ENCODE data around the gene HAAO. TPM values are rescaled to one million over a fixed set of nuclear protein-coding genes. Genes with fewer than 3 reads are reported as not detected.

Gene HAAO
- total RNA-seq, 6 experiments from 2014 or later = 0.30 to 0.58 (median 0.47) TPM; not detected in 2

- H3K9me3 Mint-ChIP-seq = no peaks in the 10 kb centered on the region
- H3K27me3 Mint-ChIP-seq (ENCODE audit: insufficient read depth) = no peaks in the 10 kb centered on the region; the same call in 1 of the 2 replicates
- no peaks in the 10 kb centered on the region for H3K36me3 Mint-ChIP-seq (ENCODE audit: low read depth)
- no peak for DNase-seq
- no peak for TF ChIP-seq CTCF (IDR thresholded peaks at IDR 0.05)
- no peak overlapping the region for H3K27ac Mint-ChIP-seq
- peaks cover 34% of the 10 kb centered on the region for H3K4me1 Mint-ChIP-seq (ENCODE audit: low read depth)
- no peak overlapping the region for H3K4me3 Mint-ChIP-seq
Measured at GRCh38 chr2:42744545-42745082, 47.8 kb downstream of the HAAO start.

DNA sequence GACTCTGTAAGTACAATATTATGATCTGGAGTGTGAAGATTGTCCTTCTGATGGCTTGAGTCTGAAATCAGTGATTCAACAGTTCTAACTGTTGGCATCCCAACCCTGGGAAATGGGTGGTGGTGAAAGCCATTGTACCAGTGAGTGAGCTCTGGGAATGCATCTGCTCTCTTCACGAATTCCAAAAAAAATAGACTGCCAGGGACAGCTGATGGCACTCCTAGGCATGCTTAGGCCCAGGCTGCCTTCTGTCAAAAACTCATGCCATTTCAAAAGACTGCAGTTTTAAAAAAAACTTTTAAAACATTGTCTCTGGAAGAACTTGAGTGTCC lies 48.8 kb downstream of the HAAO start:
- Mint-ChIP-seq H3K4me1 (ENCODE audit: low read depth) (peaks cover 34% of the 10 kb centered on the region), H3K36me3 (ENCODE audit: low read depth) (no peaks in the 10 kb centered on the region), H3K27ac (peak overlapping the region; percentile 6; the same call in 1 of the 2 replicates), H3K4me3 (no peak overlapping the region), H3K27me3 (ENCODE audit: insufficient read depth) (no peaks in the 10 kb centered on the region; the same call in 1 of the 2 replicates), H3K9me3 (no peaks in the 10 kb centered on the region)
- DNase-seq = no peak
- TF ChIP-seq CTCF (IDR thresholded peaks at IDR 0.05) = no peak

- no peaks in the 10 kb centered on the region; the same call in 1 of the 2 replicates for H3K27me3 Mint-ChIP-seq (ENCODE audit: insufficient read depth)
- no peak for DNase-seq
- H3K4me1 Mint-ChIP-seq (ENCODE audit: low read depth) = peaks cover 34% of the 10 kb centered on the region
- no peaks in the 10 kb centered on the region for H3K36me3 Mint-ChIP-seq (ENCODE audit: low read depth)
- peak overlapping the region; percentile 6; the same call in 1 of the 2 replicates for H3K27ac Mint-ChIP-seq
- TF ChIP-seq CTCF (IDR thresholded peaks at IDR 0.05) = 0 out of 2 replicates have a peak, but pooled peaks have one; percentile 13
- no peak overlapping the region for H3K4me3 Mint-ChIP-seq
- H3K9me3 Mint-ChIP-seq = no peaks in the 10 kb centered on the region
Measured at GRCh38 chr2:42742740-42743658, 49.4 kb downstream of the HAAO start.

DNA sequence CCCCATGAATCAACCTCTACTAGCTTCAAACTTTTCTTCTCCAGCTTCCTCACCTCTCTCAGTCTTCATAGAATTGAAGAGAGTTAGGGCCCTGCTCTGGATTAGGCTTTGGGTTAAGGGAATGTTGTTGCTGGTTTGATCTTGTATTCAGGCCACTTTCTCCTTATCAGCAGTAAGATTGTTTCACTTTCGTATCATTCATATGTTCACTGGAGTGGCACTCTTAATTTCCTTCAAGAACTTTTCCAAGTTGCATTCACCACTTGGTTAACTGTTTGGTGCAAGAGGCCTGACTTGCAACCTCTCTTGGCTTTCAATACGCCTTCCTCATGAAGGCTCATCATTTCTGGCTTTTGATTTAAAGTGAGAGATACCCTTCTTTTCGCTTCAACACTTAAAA lies 51.2 kb downstream of the HAAO start:
- no peaks in the 10 kb centered on the region for H3K36me3 Mint-ChIP-seq (ENCODE audit: low read depth)
- no peak for DNase-seq
- H3K27ac Mint-ChIP-seq = no peak overlapping the region
- H3K9me3 Mint-ChIP-seq = no peaks in the 10 kb centered on the region
- no peaks in the 10 kb centered on the region; the same call in 1 of the 2 replicates for H3K27me3 Mint-ChIP-seq (ENCODE audit: insufficient read depth)
- TF ChIP-seq CTCF (IDR thresholded peaks at IDR 0.05) = no peak
- H3K4me3 Mint-ChIP-seq = no peak overlapping the region
- peaks cover 28% of the 10 kb centered on the region for H3K4me1 Mint-ChIP-seq (ENCODE audit: low read depth)

- Mint-ChIP-seq H3K4me3 (no peak overlapping the region), H3K36me3 (ENCODE audit: low read depth) (peaks cover 15% of the 10 kb centered on the region), H3K27ac (no peak overlapping the region), H3K4me1 (ENCODE audit: low read depth) (no peaks in the 10 kb centered on the region), H3K9me3 (no peaks in the 10 kb centered on the region), H3K27me3 (ENCODE audit: insufficient read depth) (peaks cover 3% of the 10 kb centered on the region)
- no peak for TF ChIP-seq CTCF (IDR thresholded peaks at IDR 0.05)
- DNase-seq = no peak
Measured at GRCh38 chr2:42736598-42737322, 55.6 kb downstream of the HAAO start.

Data from HFFc6 (cell line).